Measurements from ENCODE around the gene ZFP90.
A peak's percentile ranks its signal among the peaks of the same experiment; 100 is the strongest.
"Not testable (repeated sequence)": the region's sequence is repeated elsewhere in the genome, so short reads cannot be mapped to it uniquely, and the experiment has no call there.

ZFP90 gene

DNA sequence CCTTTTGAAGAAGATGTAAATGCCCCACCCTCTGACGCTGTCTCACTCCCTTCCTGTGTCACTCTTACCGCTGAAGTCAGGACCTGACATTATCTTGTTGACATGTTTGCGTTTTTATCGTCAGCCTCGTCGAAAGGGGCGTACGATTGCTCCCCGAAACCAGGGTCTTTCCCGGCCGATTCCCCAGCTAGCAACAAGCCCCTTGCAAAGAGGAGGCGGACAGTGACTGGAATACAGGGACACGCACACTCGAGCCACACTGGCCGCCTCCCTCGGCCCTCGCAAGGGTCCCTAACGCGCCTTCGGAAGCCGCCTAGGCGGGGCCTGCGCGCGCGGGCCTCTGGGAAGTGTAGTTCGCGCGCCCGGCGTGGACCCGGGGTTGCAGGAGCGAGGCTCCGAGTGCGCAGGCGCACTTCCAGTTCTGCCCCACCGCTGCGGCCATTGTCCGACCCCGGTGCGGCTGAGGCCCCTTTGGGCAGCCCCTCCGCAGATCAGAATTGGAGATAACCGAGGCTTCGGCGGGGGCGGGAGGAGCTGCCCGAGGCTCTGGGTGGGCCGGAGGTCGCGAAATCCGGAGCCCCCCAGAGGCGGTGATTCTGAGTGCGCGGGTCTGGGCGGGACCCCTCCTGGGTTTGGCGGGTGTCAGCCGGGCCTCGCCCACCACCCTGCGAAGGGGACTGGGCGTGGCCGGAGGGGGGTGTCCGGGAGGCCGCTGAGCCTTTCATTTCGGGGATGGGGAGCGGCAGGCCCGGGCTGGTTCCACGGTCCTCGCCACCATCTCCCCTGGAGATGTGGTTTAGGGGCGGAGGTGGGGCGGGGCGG lies at the start of gene ZFP90:
ZFP90 (plus strand) TSS at position 412 of the 822 bp plus-strand sequence. CDS start 502 bp downstream, outside the sequence.
- peak; percentile 85 to 89 for DNase-seq

GRCh38 chr16:68490358-68490757 lies 48.7 kb upstream of the ZFP90 start:
- no peak for DNase-seq

DNA sequence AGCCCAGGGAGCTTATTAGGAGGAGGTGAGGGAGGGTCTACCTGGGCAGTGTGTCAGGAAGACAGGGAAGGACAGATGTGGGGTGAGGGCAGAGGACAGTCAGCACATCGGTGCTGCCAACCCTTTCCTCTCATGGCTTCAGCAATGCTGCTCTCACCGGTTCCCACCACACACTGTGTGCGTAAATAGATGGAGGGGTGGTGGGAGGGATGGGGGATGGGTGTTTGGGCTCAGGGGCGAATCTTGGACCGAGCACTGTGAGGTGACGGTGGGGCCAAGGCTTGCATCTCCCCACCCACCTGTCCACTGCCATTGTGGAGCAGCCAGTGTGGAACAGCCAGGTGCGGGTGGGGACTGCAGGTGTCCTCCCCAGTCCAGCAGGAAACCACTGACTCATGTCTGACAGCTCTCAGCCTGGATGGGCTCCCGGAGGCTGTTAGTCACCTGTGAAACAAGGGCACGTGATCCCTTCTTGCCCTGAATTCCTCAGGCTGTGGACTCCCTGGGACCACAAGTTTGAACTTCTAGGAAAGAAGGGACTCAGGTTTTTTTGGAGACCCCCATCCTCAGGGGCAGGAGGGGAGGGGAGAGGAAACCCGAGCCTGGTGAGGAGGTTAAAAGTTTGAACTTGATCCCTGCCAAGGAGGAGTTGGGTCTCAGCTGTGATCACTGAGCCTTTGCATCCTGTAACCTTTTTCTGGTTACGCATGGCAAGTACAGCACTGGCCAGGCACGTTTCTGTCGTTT lies 48.1 kb upstream of the ZFP90 start:
- no peak for DNase-seq

DNA sequence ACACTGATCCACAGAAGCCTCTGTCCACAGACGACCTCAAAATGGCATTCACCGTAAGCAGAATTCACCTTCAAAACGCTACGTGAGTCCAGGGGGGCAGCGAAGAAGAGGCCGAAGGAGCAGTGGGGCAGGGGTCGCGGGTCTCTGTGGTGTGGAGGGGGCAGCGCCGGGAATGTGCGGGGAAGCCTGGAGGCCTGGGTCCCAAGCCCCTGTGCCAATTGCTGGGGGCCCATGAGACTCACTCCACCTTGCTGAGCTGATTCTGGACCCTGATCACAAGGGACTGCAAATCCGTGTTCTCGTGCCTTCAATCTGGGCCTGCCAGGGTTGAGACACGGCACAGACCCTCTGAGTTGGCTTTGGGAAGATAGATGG lies 47.5 kb upstream of the ZFP90 start:
- DNase-seq: no peak

DNA sequence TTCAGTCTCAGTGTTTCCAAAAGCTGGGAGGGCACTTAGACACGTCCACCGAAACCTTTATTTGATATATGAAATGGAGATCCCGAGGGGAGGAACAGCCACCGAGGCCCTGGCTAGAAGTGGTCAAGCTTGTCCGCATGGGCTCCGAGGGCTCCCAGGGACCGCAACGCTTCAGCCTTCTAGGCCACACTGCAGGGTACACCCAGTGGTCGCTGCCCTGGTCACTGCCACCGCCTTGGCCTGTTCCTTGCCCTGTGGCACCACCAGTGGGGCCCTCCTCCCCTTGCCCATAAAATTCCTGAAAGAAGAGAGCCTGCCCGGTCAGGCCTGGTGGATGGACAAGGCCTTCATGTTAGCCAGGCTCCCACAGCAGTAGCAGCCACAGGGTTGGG lies 46.9 kb upstream of the ZFP90 start:
- no peak for DNase-seq

- DNase-seq: no peak
Observed at GRCh38 chr16:68492543-68493411, 46.3 kb upstream of the ZFP90 start.

DNA sequence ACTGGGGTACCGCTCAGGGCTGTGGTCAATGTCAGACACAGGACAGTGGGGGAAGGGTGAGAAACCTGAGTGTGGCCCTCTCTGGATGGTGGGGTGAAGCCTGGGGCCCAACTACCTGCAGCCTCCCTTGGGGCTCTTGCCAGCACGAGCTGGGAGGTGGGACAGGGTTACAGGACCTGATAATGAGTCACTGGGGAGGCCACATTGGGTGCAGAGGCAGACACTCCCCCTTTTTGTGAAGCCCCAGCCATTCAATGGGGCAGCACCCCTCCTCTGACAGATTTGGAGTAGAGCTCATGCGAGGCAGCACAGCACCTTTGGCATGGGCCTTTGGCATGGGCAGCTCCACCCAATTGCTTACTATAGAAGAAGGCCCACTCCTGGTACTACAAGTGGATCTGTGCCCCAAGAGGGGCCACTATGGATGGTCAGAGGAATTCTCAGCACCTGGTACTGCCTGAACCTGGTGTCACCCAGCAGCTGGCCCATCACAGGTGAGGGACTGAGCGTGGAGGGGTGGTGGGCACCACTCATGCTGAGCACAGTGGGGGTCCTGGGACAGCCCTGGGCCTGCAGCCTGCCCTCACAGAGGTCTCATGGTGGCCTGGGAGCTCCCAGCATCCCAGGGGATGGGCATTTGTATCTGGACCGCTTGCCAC lies 45.5 kb upstream of the ZFP90 start:
- DNase-seq: no peak

DNA sequence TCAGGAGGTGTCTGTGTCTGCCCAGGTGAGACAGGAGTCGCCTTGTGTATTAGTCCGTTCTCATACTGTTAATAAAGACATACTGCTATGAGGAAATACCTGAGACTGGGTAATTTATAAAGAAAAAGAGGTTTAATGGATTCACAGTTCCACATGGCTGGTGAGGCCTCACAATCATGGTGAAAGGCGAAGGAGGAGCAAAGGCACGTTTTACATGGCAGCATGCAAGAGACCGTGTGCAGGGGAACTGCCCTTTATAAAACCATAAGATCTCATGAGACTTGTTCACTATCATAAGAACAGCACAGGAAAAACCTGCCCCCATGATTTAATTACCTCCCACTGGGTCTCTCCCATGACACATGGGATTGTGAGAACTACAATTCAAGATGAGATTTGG lies 44.8 kb upstream of the ZFP90 start:
- not testable (repeated sequence) for DNase-seq

GRCh38 chr16:68496689-68497088 lies 42.4 kb upstream of the ZFP90 start:
- no peak for DNase-seq

- no peak for DNase-seq
Observed at GRCh38 chr16:68499006-68499405, 40.1 kb upstream of the ZFP90 start.

- no peak for DNase-seq
Observed at GRCh38 chr16:68503334-68503733, 35.8 kb upstream of the ZFP90 start.

DNA sequence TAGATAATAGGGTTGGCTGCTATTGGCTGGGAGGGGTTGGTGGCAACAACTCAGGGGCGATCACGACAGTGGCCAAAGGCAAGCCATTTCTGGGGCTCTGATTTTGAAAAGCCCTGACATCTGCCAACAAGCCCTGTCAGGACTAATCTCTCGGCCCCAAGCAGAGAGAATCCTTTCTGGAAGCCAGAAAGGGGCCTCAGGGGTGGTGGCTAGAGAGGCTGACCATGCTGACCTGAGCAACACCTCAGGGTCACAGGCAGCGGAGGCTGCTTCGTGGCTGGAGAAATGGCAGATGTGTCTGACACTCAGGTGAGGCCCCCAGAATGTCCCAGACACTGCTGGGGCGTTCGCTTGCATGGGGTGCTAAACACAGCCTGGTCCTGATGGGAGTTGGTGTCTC lies 35.0 kb upstream of the ZFP90 start:
- DNase-seq: no peak

DNA sequence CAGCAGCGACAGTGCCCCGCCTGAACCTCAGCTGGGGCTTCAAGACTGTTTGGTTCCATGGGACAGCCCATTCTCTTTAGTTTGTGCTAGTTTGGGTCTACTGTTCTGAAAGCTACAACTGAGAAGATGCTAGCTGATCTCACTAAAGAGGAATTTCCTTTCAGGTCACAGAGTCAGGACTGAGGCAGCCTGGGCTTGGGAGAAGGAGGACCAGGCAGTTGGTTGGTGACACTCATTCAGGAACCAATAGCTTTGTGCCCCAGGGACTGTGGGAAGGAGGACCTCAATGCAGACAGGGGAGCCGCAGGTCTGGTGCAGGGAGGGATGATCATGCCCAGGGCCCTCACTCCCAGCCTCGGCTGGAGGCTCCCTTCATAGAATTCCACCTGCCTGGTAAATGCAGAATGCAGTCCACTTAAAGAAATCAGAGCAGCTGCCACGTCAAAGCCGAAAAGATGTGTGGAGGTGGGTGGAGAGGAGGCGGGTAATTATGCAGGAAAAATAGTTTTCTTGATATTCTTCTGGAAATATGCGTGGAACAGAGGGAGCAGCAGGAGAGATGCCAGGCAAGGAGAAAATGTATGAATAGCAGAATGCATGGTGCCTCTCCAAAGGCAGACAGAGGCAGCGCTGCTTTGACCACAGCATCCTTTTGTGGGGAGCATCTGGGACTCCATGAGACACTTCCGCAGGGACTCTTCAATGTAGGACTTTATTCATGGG lies 32.6 kb upstream of the ZFP90 start:
- DNase-seq: no peak

DNA sequence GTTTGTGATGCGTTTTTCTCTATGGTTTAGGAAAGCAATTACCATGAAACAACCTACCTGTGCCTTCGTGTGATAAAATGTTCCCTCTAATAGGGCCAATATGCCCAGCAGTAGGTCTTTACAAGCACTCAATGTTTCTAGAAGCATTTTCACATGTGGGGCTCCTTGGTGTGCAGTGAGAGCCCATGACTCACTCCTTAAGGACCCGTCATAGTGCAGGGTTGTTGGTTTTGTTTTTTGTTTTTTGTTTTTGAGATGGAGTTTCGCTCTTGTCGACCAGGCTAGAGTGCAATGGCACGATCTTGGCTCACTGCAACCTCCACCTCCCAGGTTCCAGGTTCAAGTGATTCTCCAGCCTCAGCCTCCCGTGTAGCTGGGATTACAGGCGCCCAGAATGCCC lies 31.1 kb upstream of the ZFP90 start:
- DNase-seq: no peak

GRCh38 chr16:68508641-68509240 lies 30.4 kb upstream of the ZFP90 start:
- DNase-seq: no peak

DNA sequence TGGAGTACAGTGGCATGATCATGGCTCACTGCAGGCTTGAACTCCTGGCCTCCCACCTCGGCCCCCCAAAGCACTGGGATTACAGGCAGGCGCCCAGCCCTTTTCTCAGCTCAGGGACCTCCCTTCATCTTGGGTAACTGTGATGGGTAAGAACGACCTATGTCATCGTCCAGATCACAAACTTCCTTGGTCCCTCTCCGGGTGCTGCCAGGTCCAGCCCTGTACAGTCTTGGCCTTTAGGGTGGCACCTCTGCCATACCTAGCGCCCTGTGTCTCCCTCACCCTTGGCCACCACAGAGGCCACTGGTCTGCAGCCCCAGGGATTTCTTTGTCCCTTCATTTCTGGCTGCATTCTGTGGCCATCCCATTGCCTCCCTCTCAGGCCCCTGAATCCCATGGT lies 29.7 kb upstream of the ZFP90 start:
- no peak for DNase-seq

DNA sequence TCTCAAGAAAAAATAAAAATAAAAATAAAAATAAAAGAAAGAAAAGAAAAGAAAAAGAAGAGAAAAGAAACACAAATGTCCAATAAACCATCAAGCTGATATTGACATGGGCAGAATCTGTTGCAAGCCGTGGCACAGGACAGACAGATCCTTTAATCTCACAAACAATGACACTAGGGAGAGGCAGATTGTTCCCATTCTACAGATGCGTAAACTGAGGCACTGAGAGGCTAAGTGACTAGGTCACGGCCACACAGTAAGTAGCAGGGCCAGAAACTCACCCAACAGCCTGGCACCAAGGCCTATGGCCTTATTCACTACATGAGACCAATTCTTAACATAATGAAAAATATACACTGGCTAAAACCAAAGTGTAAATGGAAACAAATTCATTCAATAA lies 28.3 kb upstream of the ZFP90 start:
- DNase-seq: no peak

GRCh38 chr16:68512183-68512582 lies 26.9 kb upstream of the ZFP90 start:
- no peak for DNase-seq

GRCh38 chr16:68512742-68513141 lies 26.3 kb upstream of the ZFP90 start:
- DNase-seq: no peak

DNA sequence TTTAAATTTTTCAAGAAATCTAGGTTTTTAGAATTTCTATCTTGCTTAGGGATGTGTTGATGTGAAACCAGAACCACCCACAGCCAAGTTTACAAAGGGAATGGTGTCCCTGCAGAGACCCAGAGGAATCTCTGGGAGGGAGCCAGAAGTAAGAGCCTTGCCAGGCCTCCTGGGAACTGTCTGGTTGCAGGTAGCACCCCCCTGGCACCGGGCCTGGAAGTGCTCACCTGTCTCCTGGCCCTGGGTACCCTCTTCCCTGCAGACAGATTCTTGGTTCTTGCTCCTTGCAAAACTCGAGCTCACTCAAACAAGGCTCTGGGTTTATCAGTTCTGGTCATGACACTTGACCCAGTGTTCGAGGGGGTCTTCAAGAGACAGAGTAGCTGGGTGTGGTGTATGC lies 24.6 kb upstream of the ZFP90 start:
- no peak for DNase-seq

GRCh38 chr16:68517606-68518166 lies 21.4 kb upstream of the ZFP90 start:
- DNase-seq: no peak
